HepG2 (cell line): ENCODE results near the gene AHSA1. TPM values are rescaled to one million over a fixed set of nuclear protein-coding genes. Genes with fewer than 3 reads are reported as not detected.

ENCODE experiments used
- DPF2 ChIP-seq: sonication (generic); formaldehyde crosslinking; IDR thresholded peaks from 2 replicates; pipeline ENCODE4 v1.4.0; 2020; ENCODE audit warnings: mild to moderate bottlenecking, low read depth, missing genetic modification reagents, borderline replicate concordance
- KDM3A ChIP-seq: IDR thresholded peaks from 2 replicates; pipeline ENCODE4 v1.6.1; 2018; ENCODE audit warnings: low read depth, missing compliant biosample characterization
- MATR3 ChIP-seq: sonication (generic); formaldehyde crosslinking; IDR thresholded peaks from 2 replicates; pipeline ENCODE4 v1.4.0; 2020; ENCODE audit warnings: missing genetic modification reagents
- MTA1 ChIP-seq: sonication (generic); formaldehyde crosslinking; IDR thresholded peaks from 2 replicates; pipeline ENCODE4 v1.4.0; 2020; ENCODE audit warnings: missing genetic modification reagents, mild to moderate bottlenecking, borderline replicate concordance
- MYNN ChIP-seq: sonication (generic); formaldehyde crosslinking; IDR thresholded peaks from 2 replicates; pipeline ENCODE4 v1.4.0; 2020; ENCODE audit warnings: mild to moderate bottlenecking, low read depth, missing genetic modification reagents
- RFX5 ChIP-seq: IDR thresholded peaks from 2 replicates; pipeline ENCODE4 v1.6.1; 2011; ENCODE audit warnings: low read depth, low read length, improper control_type of control experiment
- SCMH1 ChIP-seq: sonication (generic); formaldehyde crosslinking; IDR thresholded peaks from 2 replicates; pipeline ENCODE4 v1.9.0; 2021; ENCODE audit warnings: missing genetic modification reagents, mild to moderate bottlenecking, borderline replicate concordance
- SUZ12 ChIP-seq: fragments of 150-350 bp; IDR thresholded peaks from 2 replicates; pipeline ENCODE4 v1.6.1; 2014; ENCODE audit warnings: low read depth, low read length
- XBP1 ChIP-seq: sonication (generic); formaldehyde crosslinking; IDR thresholded peaks from 2 replicates; pipeline ENCODE4 v1.5.0; 2020; ENCODE audit warnings: missing genetic modification reagents
- ZBTB42 ChIP-seq: sonication (generic); formaldehyde crosslinking; IDR thresholded peaks from 2 replicates; pipeline ENCODE4 v1.5.0; 2020; ENCODE audit warnings: mild to moderate bottlenecking, missing genetic modification reagents
- ZNF160 ChIP-seq: sonication (generic); formaldehyde crosslinking; IDR thresholded peaks from 2 replicates; pipeline ENCODE4 v1.8.0; 2022; ENCODE audit warnings: mild to moderate bottlenecking, inconsistent platforms, missing genetic modification reagents
- ZSCAN22 ChIP-seq: sonication (generic); formaldehyde crosslinking; IDR thresholded peaks from 2 replicates; pipeline ENCODE4 v1.4.0; 2020; ENCODE audit warnings: mild to moderate bottlenecking, missing genetic modification reagents
- polyA plus RNA-seq, 8 experiments: library from polyadenylated mRNA; depleted of rRNA in 3 of 8; stranded (reverse) in 7 of 8; unstranded in 1 of 8; fragments of >200 nt; fragmentation: Illumina TruSeq in 4 of 8; extraction: Trizol in 4 of 8; gene quantifications; 2 replicates each; pipeline versions ENCODE4 v1.2.1 to v1.2.3, GENCODE V29; 2011 to 2016; ENCODE audit warnings: low read depth in 4 of 8, missing spikeins in 1 of 8, mixed read lengths in 1 of 8; ENCODE audit not compliant: insufficient read depth in 1 of 8
- total RNA-seq, 5 experiments: library from RNA; depleted of rRNA; stranded (reverse); fragments of >200 nt; fragmentation: Illumina TruSeq; extraction: Trizol; gene quantifications; 2 replicates each; pipeline ENCODE4 v1.2.3, GENCODE V29; 2016; ENCODE audit warnings: low read depth in 1 of 5
- TF ChIP-seq, protein P1 (sequence below): sonication (generic); formaldehyde crosslinking; IDR thresholded peaks from 2 replicates; pipeline ENCODE4 v1.8.1; 2023; ENCODE audit warnings: mild to moderate bottlenecking, missing genetic modification reagents, borderline replicate concordance
- TF ChIP-seq, protein P2 (sequence below): IDR thresholded peaks from 2 replicates; pipeline ENCODE4 v1.6.1; 2016; ENCODE audit warnings: low read depth, missing genetic modification reagents, missing compliant biosample characterization
- TF ChIP-seq, protein P3 (sequence below): sonication (generic); formaldehyde crosslinking; IDR thresholded peaks from 2 replicates; pipeline ENCODE4 v1.4.0; 2020; ENCODE audit warnings: missing genetic modification reagents
- TF ChIP-seq, protein P4 (sequence below): sonication (generic); formaldehyde crosslinking; IDR thresholded peaks from 2 replicates; pipeline ENCODE4 v1.9.0; 2021; ENCODE audit warnings: missing genetic modification reagents, mild to moderate bottlenecking, borderline replicate concordance
- TF ChIP-seq, protein P5 (sequence below): sonication (generic); formaldehyde crosslinking; conservative IDR thresholded peaks from 2 replicates; pipeline ENCODE4 v1.4.0; 2020; ENCODE audit warnings: missing genetic modification reagents

Gene AHSA1
- total and polyA plus RNA-seq, 2 of the 13 experiments (the other 11 are each of a cell fraction or from before 2014, with no cell fraction given), result 113 to 241 TPM

DNA sequence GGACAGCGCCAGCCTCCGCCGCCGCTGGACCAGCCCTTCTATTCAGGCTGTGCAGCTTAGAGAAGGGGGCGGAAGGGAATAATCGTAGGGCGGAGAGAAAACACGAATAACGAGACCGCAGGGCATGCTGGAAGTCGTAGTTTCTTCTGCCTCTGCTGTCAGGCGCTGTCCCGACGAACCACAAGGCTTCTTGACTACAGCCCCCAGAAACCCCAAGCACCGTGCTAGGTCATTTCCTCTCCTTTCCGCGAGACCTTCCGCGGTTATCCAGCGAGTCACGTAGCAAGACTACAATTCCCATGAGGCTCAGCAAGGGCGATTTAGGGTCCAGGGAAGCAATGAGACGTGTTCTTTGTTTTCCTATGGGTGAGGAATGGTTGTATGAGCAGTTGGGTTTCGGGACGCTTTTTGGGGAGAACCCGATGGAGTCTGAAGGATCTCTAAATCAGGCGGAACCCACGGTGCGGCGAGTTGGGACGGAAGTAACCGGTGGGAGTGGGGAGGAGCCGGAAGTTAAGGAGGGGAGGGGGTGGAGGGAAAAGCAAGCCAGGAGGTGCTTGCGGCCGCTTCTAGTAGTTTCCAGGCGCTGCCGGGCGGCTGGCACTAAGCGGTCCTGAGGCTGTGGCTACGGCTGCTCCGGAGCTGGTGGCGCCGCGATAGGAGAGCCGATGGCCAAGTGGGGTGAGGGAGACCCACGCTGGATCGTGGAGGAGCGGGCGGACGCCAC, at the start of gene AHSA1, which contains the start of gene VIPAS39 (continued):
- TF ChIP-seq SUZ12 (peak; percentile 94), MATR3 (no peak), MYNN (CRISPR knock-in tag) (no peak), ZNF160 (0 out of 2 replicates have a peak, but pooled peaks have one; percentile 14), RFX5 (no peak), KDM3A (CRISPR knock-in tag) (0 out of 2 replicates have a peak, but pooled peaks have one; percentile 5), SCMH1 (no peak), ZSCAN22 (CRISPR knock-in tag) (no peak), XBP1 (CRISPR knock-in tag) (no peak), MTA1 (CRISPR knock-in tag) (no peak), ZBTB42 (CRISPR knock-in tag) (no peak), DPF2 (CRISPR knock-in tag) (no peak)
- TF ChIP-seq, protein P1, sequence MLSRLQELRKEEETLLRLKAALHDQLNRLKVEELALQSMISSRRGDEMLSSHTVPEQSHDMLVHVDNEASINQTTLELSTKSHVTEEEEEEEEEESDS (CRISPR knock-in tag), result no peak
- TF ChIP-seq, protein P2, sequence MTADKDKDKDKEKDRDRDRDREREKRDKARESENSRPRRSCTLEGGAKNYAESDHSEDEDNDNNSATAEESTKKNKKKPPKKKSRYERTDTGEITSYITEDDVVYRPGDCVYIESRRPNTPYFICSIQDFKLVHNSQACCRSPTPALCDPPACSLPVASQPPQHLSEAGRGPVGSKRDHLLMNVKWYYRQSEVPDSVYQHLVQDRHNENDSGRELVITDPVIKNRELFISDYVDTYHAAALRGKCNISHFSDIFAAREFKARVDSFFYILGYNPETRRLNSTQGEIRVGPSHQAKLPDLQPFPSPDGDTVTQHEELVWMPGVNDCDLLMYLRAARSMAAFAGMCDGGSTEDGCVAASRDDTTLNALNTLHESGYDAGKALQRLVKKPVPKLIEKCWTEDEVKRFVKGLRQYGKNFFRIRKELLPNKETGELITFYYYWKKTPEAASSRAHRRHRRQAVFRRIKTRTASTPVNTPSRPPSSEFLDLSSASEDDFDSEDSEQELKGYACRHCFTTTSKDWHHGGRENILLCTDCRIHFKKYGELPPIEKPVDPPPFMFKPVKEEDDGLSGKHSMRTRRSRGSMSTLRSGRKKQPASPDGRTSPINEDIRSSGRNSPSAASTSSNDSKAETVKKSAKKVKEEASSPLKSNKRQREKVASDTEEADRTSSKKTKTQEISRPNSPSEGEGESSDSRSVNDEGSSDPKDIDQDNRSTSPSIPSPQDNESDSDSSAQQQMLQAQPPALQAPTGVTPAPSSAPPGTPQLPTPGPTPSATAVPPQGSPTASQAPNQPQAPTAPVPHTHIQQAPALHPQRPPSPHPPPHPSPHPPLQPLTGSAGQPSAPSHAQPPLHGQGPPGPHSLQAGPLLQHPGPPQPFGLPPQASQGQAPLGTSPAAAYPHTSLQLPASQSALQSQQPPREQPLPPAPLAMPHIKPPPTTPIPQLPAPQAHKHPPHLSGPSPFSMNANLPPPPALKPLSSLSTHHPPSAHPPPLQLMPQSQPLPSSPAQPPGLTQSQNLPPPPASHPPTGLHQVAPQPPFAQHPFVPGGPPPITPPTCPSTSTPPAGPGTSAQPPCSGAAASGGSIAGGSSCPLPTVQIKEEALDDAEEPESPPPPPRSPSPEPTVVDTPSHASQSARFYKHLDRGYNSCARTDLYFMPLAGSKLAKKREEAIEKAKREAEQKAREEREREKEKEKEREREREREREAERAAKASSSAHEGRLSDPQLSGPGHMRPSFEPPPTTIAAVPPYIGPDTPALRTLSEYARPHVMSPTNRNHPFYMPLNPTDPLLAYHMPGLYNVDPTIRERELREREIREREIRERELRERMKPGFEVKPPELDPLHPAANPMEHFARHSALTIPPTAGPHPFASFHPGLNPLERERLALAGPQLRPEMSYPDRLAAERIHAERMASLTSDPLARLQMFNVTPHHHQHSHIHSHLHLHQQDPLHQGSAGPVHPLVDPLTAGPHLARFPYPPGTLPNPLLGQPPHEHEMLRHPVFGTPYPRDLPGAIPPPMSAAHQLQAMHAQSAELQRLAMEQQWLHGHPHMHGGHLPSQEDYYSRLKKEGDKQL (CRISPR knock-in tag), result no peak
- TF ChIP-seq, protein P3, sequence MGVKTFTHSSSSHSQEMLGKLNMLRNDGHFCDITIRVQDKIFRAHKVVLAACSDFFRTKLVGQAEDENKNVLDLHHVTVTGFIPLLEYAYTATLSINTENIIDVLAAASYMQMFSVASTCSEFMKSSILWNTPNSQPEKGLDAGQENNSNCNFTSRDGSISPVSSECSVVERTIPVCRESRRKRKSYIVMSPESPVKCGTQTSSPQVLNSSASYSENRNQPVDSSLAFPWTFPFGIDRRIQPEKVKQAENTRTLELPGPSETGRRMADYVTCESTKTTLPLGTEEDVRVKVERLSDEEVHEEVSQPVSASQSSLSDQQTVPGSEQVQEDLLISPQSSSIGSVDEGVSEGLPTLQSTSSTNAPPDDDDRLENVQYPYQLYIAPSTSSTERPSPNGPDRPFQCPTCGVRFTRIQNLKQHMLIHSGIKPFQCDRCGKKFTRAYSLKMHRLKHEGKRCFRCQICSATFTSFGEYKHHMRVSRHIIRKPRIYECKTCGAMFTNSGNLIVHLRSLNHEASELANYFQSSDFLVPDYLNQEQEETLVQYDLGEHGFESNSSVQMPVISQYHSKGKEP, result 0 out of 2 replicates have a peak, but pooled peaks have one; percentile 65
- TF ChIP-seq, protein P4, sequence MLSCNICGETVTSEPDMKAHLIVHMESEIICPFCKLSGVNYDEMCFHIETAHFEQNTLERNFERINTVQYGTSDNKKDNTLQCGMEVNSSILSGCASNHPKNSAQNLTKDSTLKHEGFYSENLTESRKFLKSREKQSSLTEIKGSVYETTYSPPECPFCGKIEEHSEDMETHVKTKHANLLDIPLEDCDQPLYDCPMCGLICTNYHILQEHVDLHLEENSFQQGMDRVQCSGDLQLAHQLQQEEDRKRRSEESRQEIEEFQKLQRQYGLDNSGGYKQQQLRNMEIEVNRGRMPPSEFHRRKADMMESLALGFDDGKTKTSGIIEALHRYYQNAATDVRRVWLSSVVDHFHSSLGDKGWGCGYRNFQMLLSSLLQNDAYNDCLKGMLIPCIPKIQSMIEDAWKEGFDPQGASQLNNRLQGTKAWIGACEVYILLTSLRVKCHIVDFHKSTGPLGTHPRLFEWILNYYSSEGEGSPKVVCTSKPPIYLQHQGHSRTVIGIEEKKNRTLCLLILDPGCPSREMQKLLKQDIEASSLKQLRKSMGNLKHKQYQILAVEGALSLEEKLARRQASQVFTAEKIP (CRISPR knock-in tag), result no peak
- TF ChIP-seq, protein P5, sequence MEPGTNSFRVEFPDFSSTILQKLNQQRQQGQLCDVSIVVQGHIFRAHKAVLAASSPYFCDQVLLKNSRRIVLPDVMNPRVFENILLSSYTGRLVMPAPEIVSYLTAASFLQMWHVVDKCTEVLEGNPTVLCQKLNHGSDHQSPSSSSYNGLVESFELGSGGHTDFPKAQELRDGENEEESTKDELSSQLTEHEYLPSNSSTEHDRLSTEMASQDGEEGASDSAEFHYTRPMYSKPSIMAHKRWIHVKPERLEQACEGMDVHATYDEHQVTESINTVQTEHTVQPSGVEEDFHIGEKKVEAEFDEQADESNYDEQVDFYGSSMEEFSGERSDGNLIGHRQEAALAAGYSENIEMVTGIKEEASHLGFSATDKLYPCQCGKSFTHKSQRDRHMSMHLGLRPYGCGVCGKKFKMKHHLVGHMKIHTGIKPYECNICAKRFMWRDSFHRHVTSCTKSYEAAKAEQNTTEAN, result no peak
